Testis (tissue), 2 donors: Measurements from ENCODE around the gene RBM15.

Source experiments
- CTCF ChIP-seq, 3 experiments: fragments of 450-650 bp in 2 of 3; fragments of 200-600 bp in 1 of 3; sonication (generic) in 1 of 3; IDR thresholded peaks; one replicate each; pipeline ENCODE4 v1.5.1; 2016 to 2019; ENCODE audit warnings: antibody characterized with exemption in 3 of 3, mild to moderate bottlenecking in 2 of 3, moderate library complexity in 1 of 3
- POLR2A ChIP-seq: fragments of 450-650 bp; IDR thresholded peaks from one replicate; pipeline ENCODE4 v1.6.1; 2017; ENCODE audit warnings: antibody characterized with exemption, mild to moderate bottlenecking, moderate library complexity

DNA sequence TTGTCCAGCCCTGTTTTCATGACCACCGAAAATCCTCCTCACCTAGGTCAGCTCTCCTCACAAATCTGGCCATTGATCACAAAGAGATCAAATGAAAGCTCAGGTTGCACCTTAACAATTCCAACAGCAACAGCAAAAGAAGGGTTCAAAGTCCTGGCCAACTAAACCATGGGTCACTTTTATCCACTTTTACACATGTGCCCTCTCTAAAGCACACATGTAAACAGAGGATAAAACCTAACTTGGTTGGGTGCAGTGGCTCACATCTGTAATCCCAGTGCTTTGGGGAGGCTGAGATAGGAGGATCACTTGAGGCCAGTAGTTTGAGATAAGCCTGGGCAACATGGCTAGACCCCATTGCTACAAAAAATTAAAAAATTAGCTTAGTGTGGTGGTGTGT lies 3.9 kb upstream of the RBM15 start:
- no peak for TF ChIP-seq CTCF (IDR thresholded peaks at IDR 0.05)
- no peak for TF ChIP-seq POLR2A
